Activated CD8-positive, alpha-beta memory T cell treated with anti-CD3 and anti-CD28 coated beads, Interleukin-2, amount 50 U/mL, for 1 hour (primary cell): ENCODE results near the gene SMU1.
A peak's percentile ranks its signal among the peaks of the same experiment; 100 is the strongest.

Source experiments
- DNase-seq: peaks from one replicate; pipeline ENCODE4 v3.0.0-alpha.2; 2020; ENCODE audit errors: extremely low read depth

SMU1 gene

DNA sequence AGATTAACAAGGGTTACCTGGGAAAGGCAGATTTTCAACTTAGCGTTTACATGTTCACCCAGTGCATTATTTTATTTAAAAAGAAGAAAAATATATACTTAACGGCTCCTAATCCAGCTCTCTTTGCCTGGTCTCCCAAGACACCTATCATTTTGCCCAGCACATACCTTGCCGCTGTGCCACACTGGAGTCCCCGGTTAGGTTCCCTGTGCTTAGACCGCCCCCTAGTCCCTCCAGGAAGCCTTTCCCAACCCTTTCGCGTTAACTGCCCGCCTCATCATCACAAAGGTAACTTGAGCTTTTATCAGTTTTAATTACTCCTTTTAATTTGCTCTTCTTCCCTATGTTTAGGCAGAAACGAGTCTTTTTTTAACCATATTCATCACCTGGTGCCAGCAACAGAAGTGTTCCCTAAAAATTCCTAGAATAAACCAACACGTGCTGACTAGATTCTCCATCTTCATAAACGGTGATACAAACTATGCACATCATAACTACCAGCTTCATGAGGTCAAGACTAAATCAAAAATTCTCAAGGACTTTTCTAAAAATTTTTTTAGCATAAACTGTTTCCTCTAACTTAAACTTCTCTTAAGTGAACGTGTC lies 31.7 kb downstream of the SMU1 start:
- no peak for DNase-seq

DNA sequence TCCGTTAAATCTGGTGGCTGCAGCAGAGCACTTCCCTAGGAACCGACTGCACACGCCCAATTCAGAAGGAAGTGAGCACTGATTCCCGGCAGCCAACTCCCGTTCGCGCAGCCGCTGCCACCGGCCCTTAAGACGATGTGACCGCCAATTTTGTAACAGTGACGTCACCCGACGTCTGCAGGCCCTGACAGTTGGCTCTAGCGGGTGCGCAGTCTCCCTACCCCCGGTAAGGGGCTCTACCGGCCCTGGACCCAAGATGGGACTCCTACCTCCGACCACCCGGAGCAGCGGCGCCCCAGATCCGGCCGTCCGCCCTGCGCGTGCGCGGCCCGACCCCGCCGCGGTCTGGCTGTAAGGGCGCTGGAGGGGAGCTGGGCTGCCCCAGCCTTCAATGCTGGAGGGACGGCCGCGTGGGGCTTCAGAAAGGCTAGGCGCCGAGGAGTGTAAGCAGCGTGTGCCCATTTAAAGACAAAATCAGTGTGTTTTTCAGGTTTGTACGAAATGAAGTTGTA lies 32.3 kb downstream of the SMU1 start:
- DNase-seq = peak; percentile 37

DNA sequence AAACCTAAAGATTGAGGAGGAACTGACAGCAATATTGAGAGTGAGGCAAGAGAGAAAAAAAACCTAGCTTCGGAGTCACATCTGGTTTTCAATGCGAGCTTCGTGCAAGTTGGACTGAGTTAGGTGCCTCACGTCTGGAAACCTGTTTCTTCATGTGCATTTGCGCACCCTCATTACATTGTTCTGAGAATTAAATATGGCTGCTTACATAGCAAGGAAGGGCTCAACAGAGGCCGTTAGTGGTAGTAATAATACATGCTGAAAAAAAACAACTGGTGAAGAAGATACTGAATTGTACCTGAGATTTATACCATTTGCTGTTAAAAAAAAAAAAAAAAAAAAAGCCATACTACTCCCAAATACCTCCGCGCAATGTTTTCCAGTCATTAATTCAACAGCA lies 32.8 kb downstream of the SMU1 start:
- no peak for DNase-seq

DNA sequence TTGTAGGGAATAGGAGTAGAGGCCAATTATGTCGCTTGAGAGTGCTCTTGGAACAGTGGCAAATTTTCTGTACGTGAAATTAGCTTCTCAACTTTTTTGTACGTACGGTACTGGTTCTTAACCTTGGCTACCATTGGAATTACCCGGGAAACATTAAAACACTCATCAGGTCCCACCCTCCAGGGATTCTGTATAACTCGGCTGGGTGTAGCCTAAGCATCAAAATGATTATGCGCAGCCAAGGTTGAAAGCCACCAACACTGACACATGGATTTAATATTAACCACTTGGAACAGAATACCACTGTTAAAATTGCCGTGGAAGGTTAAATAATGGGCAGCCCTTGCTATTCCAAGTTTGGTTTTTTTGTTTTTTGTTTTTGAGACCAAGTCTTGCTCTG lies 34.0 kb downstream of the SMU1 start:
- DNase-seq = no peak

DNA sequence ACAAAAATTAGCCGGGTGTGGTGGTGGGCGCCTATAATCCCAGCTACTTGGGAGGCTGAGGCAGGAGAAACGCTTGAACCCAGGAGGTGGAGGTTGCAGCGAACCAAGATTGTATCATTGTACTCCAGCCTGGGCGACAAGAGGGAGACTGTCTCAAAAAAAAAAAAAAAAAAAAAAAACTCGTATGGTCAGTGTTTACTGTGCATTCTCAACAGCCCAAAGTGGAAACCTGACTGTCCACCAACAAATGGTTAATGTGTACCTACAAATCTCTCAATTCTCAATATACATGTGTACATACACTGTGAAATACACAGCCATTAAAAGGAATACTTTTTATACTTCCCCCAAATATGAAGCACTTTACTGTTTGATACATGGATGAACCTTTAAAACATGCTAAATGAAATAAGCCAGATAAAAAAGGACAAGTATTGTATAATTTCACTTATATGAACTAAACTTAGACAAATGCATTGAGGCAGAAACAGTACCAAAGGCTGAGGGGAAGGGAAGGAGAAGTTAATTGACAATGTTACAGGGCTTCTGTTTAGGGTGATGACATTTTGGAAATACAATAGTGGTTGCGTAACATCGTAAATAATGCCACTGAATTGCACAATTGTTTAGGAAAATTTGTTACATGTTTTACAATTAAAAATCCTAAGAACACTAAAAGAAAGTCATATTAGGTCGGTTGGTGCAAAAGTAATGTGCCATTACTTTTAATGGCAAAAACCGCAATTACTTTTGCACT lies 34.9 kb downstream of the SMU1 start:
- no peak for DNase-seq

DNA sequence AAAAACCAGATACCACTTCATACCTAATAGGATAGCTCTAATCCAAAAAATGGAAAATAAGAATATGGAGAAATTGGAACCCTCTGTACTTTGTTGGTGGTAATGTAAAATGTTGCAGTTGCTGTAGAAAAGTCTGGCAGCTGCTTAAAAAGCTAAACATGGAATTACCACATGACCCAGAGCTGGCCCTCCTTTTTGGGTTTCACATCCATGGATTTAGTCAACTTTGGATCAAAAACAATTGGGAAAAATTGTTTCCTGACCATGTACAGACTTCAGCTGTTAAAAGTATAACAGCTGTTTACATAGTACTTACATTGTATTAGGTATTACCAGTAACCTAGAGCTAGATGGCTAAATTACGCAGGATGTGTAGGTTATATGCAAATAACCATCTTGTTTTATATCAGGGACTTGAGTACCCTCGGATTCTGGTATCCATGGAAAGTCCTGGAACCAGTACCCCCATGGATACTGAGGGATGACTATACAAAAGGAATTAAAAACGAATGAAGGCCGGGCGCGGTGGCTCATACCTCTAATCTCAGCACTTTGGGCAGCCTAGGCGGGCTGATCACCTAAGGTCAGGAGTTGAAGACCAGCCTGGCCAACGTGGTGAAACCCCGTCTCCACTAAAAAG lies 35.6 kb downstream of the SMU1 start:
- DNase-seq = no peak

DNA sequence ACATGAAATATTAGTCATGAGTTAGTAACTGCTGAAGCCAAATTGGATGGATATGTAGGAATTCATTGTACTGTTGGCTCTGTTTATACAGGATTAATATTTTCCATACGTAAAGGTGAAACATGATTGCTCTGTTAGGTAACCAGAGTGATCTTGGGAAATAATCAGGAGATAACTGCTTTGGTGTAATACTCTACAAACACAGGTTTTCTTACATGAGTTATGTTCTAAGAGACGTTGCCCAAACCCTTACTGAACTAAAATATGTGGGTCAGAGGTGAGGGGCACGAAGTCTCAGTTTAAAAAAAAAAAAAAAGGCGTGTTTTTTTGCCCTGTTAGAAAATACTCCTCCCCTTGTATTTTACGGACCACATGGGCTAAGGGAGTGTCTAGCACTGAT lies 43.6 kb downstream of the SMU1 start:
- no peak for DNase-seq

DNA sequence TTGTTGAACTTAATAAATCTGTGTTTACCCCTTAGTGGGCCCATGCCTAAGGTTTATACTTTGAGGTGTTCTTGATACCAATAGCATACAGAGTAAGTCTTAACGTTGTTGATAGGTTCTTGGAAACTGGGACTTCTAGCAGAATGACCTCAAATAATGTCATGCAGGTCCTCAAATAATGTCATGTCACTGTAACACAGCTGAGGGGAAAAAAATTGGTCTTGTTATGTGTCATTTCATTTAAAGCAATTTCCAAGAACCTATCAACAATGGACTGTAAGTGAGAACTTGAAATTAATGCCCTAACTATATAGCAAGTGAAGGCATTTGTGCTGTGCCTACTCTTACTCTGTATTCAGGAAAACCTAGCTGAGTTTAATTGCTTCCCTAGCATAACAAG lies 44.2 kb downstream of the SMU1 start:
- no peak for DNase-seq

DNA sequence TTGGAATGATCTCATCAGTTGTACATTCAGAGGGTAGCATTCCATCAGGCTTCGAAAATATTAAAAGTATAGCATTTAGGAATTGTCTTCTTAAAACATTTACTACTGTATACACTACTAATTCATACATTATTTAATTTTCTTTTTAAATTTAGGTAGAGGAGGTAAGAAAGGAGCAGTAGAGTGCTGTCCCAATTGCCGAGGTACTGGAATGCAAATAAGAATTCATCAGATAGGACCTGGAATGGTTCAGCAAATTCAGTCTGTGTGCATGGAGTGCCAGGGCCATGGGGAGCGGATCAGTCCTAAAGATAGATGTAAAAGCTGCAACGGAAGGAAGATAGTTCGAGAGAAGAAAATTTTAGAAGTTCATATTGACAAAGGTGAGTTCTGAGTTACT lies 46.2 kb downstream of the SMU1 start:
- DNase-seq = no peak

DNA sequence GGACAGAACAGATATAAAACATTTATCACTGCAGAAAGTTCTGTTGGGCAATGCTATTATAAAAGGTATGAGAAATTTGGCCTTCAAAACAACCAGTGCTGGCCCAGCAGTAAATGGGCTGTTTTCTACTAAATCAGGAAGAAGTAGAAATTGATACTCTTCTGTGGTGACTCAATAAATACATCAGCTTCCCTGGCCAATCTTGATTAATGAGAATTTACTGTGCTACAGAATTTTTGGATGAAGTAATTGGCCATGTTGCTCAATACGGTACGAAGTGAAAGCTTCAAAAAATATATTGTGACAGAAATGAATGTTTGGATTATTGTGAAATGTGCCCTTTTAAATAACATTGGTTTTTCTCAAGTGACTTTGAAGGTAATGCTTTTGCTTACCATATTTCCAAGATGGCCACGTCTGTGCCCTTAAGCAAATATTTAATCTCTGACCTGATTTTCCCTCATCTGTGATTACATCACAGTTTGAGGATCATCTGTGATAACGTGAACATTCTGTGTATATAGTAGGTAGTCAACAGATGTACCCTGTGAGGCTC lies 47.2 kb downstream of the SMU1 start:
- DNase-seq = no peak

DNA sequence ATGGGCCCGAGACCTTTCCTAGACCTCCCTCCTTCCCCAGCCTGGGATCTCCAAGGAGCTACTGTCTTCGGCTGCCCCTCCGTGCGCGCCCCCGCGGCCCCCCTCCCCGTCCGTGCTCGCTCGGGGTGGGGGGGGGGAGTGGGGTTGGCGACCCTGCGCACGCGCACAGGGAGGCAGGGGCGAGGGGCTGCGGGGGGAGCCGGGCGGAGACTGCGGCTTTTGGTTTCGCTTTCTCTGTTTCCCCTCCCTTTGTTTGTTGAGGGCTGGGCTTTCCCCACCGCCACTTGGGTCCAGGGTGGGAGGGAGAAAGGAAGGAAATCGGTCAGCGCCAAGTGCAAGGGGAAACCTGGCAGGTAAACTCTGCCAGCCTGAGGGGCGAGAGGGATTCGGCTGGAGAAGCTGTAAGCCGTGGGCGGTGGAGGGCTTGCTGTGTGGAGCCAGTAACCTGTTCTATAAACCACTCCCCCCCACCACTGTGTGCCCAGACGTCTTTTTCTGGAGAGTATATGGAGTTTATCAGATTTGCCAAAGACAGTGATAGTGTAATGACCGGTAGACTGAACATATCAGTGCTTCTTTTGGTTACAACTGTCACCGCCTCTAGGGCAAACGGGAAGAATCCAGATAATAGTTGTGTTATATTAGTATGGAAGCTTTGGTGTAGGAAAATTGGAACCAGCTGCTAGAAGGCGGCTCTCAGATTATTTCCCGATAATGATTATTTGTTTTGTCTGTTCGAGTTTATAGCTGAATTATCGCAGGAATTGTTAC lies 50.7 kb downstream of the SMU1 start:
- DNase-seq = peak; percentile 36

DNA sequence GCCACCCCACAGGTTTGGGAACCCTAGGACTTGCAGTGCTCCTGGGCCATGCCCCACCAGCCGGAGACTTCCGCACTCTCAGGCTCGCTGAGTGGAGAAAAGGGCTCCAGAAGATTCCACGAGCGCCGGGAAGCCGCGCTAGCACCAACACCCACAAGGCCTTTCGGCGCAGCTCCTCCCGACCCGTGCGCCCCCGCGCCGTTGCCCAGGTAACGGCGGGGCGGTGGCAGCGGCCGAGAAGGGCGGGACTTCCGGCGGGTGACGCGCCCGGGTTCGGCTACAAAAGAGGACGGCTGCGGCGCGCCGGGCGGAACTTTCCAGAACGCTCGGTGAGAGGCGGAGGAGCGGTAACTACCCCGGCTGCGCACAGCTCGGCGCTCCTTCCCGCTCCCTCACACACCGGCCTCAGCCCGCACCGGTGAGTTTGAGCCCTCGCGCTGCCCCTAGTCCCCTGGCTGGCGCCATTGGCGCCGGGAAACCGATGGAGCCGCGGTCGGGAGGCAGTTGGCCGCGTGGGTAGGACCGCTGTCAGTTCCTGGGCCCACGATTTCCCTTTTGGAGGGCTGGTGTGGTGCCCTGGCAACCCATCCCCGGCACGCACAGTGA lies 51.4 kb downstream of the SMU1 start, which contains the start of gene DNAJA1:
Gene DNAJA1, plus strand, starts transcription at position 308 of the 606 bp plus-strand sequence. CDS start 1,212 bp downstream, outside the sequence.
- peak; percentile 75 for DNase-seq

DNA sequence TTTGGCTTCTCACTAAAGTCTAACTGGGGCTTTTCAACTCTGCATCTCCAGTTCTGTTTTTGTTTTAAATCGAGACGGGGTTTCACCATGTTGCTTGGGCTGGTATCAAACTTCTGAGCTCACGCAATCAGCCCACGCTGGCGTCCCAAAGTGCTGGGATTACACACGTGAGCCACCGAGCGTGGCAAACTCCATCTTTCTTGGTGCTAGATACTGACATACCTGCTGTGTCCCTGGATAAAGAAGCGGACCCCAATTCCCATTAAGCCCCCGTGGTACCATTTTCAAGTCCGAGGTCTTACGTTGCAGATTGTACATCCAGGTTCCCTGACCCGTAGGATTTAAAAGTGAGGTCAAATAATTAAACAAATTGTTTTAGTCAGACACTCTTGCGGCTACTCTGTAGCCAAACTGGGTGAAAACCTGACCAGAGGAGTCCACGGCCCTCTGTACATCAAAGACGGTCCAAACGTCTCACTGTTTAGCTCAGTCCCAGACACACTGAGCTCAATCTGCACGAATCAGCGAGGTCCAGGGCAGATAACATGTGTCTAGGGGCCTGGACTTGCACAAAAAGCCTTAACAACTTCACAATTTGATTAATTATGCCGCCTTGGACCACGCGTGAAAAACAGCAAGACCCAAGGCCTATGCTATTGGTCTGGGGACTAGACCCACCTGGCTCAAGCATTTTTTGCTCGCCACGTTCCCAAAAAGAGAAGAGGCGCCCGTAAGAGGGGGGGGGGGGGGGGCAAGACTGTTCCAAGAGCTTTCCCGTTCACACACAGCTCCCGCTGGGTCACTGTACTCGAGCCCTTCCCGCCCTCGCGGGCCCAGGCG lies 52.1 kb downstream of the SMU1 start:
- no peak for DNase-seq

DNA sequence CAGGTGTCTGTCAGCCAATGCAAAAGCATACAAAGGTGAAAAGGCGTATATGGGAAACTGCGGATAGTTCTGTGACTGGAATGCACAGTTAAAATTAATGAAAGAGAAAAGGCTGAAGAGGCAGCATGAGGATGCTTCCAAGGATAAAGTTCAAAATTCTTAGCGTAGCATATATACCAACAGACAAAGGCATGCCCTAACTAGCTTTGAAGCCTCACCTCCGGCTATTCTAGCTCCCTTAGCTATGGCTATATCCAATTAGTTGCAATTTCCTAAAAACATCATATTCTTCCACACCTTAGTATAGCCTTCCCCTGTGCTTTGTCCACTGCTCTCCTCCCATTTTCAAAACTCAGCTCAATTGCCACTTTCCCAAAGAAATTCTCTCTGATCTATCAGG lies 52.8 kb downstream of the SMU1 start:
- no peak for DNase-seq

DNA sequence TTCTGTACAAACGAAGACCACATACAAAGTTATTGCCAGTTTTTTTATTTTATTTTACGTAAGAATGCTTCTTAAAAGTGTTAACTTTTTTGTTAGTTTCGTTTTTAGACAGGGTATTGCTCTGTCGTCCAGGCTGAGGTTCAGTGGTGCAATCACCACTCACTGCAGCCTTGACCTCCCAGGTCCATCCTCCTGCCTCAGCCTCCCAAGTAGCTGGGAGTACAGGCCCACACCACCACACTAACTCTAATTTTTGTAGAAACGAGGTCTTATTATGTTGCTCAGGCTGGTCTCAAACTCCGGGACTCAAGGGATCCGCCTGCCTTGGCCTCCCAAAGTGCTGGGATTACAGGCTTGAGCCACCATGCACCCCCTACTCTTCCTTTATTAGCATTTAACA lies 53.7 kb downstream of the SMU1 start:
- DNase-seq = no peak

DNA sequence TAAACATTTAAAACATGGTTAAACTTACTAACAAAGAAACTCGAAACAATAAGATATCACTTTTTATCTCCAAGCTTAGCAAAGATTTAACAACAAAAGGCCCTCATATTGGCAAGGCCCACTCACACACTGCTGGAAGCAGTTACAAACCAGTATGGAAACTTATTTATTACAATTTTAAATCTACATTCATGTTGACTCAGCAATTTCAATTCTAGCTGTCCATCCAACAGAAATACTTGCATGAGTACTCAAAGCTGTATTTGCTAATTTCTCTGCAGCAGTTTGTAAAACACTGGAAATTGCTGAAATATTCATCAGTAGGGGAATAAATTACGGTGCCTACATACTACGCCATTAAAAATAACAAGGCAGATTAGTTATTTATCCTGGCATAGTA lies 54.2 kb downstream of the SMU1 start:
- DNase-seq = no peak

DNA sequence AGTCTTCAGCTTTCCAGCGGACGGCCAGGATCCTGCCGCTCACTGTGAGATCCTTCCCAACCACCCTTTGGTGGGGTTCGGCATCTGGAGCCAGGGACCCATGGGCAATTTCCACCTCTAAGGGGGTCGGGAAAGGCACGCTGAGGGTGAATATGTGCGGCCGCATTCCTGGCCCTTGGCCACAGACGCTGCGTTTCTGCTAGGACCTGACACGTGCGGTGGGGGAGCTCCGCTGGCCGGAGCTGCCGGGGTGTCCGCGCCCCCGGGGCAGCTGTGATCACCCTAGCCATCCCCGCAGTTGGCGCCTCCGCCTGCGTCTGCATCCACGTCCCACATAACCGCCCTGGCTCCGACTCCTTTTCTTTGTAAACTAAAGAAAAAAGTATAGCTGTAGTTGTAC lies 56.7 kb downstream of the SMU1 start:
- DNase-seq = no peak

DNA sequence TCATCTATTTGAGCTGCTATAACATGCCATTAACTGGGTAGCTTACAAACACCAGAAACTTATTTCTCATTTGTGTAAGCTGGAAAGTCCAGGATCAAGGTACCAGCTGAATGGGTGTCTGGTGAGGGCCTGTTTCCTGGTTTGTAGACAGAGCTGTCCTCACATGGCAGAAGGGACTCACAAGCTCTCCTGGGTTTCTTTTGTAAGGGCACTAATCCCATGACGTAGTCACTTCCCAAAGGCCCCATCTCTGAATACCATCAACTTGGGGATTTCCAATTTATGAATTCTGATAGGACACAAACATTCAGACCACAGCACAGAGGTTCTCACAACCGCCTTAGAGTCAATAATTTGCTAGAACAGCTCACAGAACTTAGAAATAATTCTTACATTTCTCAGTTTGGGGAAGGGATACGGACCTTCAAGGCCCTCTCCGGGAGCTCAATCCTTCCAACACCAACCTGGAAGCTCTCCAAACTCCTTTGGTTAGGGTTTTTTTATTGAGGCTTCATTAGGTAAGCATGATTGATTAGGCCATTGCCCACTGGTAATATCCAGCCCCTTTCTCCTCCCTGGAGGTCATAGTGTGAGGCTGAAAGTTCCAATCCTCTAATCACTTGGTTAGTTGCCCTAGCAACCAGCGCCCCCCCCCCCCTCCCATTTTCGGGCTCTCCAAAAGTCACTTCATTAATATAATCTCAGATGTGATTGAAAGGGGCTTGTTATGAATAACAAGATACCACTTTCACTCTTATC lies 59.0 kb downstream of the SMU1 start:
- no peak for DNase-seq

DNA sequence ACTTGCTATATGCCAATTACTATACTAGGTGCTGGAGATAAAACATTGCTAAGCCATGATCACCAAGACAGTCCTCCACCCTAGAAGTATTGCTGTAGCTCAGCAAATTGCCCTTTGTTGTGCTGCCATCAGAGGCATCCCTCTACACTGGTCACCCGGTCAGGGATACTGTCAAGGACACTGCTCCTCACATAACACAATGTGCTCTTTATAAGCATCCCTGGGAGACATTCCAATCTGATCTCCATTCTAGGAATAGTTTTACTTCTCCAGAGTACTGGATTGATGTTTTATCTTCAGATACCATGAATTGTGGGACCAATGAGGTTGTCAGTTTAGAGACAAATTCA lies 61.8 kb downstream of the SMU1 start:
- no peak for DNase-seq
